IMR-90 (cell line): ENCODE results near the gene CMTR1.

Source experiments
- BHLHE40 ChIP-seq: fragments of 150-350 bp; IDR thresholded peaks from 2 replicates; pipeline ENCODE4 v1.6.1; 2016; ENCODE audit warnings: mild to moderate bottlenecking, low read depth, low read length
- CEBPB ChIP-seq: IDR thresholded peaks from 2 replicates; pipeline ENCODE4 v1.6.1; 2012; ENCODE audit warnings: low read depth, low read length, improper control_type of control experiment
- CHD1 ChIP-seq: IDR thresholded peaks from 2 replicates; pipeline ENCODE4 v1.6.1; 2012; ENCODE audit warnings: low read depth, low read length, improper control_type of control experiment
- MAFK ChIP-seq: IDR thresholded peaks from 2 replicates; pipeline ENCODE4 v1.6.1; 2012; ENCODE audit warnings: low read depth, low read length, improper control_type of control experiment
- MAZ ChIP-seq: IDR thresholded peaks from 2 replicates; pipeline ENCODE4 v1.6.1; 2012; ENCODE audit warnings: low read depth, mild to moderate bottlenecking, low read length, improper control_type of control experiment, moderate library complexity, borderline replicate concordance
- MXI1 ChIP-seq: IDR thresholded peaks from 2 replicates; pipeline ENCODE4 v1.6.1; 2012; ENCODE audit warnings: low read depth, mild to moderate bottlenecking, low read length, moderate library complexity, borderline replicate concordance
- POLR2A ChIP-seq: IDR thresholded peaks from 2 replicates; pipeline ENCODE4 v1.6.1; 2012; ENCODE audit warnings: mild to moderate bottlenecking, low read depth, low read length
- RAD21 ChIP-seq: IDR thresholded peaks from 2 replicates; pipeline ENCODE4 v1.6.1; 2012; ENCODE audit warnings: low read length, improper control_type of control experiment
- RCOR1 ChIP-seq: IDR thresholded peaks from 2 replicates; pipeline ENCODE4 v1.6.1; 2012; ENCODE audit warnings: mild to moderate bottlenecking, low read length, improper control_type of control experiment; ENCODE audit not compliant: insufficient replicate concordance
- RFX5 ChIP-seq: IDR thresholded peaks from 2 replicates; pipeline ENCODE4 v1.8.0; 2012; ENCODE audit warnings: low read depth, mild to moderate bottlenecking, low read length, moderate library complexity
- SMC3 ChIP-seq: fragments of 150-350 bp; IDR thresholded peaks from 2 replicates; pipeline ENCODE4 v1.6.1; 2016; ENCODE audit warnings: low read depth, mild to moderate bottlenecking, antibody characterized with exemption, low read length, moderate library complexity
- TF ChIP-seq, protein P1 (sequence below): conservative IDR thresholded peaks from 2 replicates; pipeline ENCODE4 v1.5.1; 2012; ENCODE audit warnings: mild to moderate bottlenecking, low read depth, low read length, improper control_type of control experiment
- TF ChIP-seq, protein P2 (sequence below): fragments of 150-350 bp; IDR thresholded peaks from 2 replicates; pipeline ENCODE4 v1.6.1; 2017; ENCODE audit warnings: mild to moderate bottlenecking, antibody characterized with exemption, low read length, low read depth

DNA sequence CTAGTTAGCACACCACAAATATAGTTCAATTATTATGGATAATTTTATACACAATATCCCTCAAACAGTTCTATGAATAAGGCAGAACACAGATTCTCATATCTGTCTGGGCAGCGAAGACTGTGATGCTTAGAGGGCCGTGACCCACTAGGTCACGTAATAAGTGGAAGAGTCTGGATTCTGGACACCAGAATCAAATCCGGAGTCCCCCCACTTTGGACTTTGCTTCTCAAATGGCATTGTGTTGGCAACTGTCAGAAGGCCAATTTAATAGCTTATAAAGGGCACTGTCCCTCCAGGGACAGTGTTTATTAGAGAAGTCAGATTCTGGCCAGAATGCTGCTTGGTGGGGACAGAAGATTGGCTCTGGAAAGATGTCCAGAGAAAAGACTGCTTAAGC is 73.5 kb downstream of the CMTR1 start:
- TF ChIP-seq, protein P1, sequence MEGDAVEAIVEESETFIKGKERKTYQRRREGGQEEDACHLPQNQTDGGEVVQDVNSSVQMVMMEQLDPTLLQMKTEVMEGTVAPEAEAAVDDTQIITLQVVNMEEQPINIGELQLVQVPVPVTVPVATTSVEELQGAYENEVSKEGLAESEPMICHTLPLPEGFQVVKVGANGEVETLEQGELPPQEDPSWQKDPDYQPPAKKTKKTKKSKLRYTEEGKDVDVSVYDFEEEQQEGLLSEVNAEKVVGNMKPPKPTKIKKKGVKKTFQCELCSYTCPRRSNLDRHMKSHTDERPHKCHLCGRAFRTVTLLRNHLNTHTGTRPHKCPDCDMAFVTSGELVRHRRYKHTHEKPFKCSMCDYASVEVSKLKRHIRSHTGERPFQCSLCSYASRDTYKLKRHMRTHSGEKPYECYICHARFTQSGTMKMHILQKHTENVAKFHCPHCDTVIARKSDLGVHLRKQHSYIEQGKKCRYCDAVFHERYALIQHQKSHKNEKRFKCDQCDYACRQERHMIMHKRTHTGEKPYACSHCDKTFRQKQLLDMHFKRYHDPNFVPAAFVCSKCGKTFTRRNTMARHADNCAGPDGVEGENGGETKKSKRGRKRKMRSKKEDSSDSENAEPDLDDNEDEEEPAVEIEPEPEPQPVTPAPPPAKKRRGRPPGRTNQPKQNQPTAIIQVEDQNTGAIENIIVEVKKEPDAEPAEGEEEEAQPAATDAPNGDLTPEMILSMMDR, result no peak
- no peak for TF ChIP-seq BHLHE40
- TF ChIP-seq POLR2A, result no peak
- TF ChIP-seq CEBPB, result no peak
- TF ChIP-seq RAD21, result no peak
- no peak for TF ChIP-seq RFX5
- no peak for TF ChIP-seq MAZ
- TF ChIP-seq MXI1, result no peak
- no peak for TF ChIP-seq CHD1
- TF ChIP-seq RCOR1, result no peak
- TF ChIP-seq MAFK, result no peak
- TF ChIP-seq, protein P2, sequence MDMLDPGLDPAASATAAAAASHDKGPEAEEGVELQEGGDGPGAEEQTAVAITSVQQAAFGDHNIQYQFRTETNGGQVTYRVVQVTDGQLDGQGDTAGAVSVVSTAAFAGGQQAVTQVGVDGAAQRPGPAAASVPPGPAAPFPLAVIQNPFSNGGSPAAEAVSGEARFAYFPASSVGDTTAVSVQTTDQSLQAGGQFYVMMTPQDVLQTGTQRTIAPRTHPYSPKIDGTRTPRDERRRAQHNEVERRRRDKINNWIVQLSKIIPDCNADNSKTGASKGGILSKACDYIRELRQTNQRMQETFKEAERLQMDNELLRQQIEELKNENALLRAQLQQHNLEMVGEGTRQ, result no peak
- TF ChIP-seq SMC3, result no peak
